Embryonic facial prominence (tissue), 1 donor: ENCODE results near the gene DLG2.
"Not testable (repeated sequence)": the region's sequence is repeated elsewhere in the genome, so short reads cannot be mapped to it uniquely, and the experiment has no call there.

Experiments
- DNase-seq: peaks from one replicate; pipeline ENCODE4 v3.0.0-alpha.2; 2016; ENCODE audit errors: extremely low spot score

DLG2 gene

DNA sequence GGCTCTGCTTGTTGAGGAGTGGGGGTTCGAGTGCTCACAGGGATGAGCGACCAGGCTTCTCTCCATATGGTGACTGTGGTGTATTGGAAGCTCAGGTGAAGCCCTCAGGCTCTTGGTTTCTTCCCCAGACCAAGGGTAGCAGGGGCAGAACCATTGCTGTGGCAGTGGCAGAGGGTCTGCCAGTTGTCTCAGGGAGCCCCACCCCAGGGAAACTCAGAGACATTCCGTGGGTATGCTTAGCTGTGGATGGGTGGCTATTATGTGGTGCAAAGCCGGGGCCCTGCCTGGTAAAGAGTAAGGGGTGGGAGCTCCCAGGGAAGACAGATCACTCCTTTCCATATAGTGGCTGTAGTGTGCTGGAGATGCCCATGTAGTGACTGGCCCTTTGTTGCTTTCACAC lies 167.8 kb downstream of the DLG2 start:
- no peak for DNase-seq

DNA sequence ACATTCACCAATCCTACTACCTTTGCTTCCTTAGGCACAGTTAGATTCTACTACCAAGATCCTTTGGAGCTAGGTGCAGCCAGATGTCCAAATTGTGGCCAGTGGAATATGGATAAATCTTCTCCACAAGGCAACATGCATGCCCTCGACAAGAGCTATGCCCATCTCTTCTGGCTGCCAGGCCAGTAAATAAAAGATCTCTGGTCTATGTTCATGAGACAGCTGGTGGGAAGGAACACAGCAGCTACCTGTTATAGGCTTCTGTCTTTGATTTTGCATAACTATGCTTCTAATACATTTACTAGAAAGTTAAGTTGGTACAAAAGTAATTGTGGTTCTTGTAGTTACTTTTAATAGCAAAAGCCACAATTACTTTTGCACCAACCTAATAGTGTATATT lies 182.7 kb downstream of the DLG2 start:
- DNase-seq, result no peak

DNA sequence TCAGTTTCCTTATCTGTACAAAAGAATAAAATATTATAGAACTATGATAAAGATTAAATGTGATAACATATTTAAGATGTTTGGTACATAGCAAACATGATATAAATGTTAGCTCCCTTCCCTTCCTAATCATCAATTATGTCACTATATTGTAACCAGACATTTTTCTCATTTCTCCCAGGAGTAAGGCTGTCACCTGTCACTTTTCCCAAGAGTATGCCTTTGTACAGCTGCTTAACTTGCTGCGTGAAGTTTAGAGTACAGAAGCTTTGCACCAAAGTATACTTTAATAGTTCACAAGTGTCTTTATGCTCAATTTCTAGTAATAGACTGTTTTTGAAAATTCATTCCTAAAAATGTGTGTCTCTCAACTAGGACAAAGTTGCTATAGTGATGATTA lies 186.9 kb downstream of the DLG2 start:
- no peak for DNase-seq

DNA sequence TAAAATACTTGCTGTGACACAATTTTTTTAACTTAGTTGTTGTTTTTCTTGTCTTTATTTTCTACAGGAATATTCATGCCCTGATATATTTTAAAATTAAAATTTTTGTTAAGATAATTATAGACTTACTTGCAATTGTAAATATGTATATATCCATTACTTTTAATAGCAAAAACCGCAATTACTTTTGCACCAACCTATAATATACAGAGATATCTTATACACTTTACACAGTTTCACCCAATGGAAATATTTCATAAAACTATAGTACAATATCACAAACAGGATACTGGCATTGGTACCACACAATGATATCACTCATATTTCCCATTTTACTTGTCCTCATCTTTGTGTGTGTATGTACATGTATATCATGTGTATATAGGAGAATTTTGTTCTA lies 188.8 kb downstream of the DLG2 start:
- no peak for DNase-seq

DNA sequence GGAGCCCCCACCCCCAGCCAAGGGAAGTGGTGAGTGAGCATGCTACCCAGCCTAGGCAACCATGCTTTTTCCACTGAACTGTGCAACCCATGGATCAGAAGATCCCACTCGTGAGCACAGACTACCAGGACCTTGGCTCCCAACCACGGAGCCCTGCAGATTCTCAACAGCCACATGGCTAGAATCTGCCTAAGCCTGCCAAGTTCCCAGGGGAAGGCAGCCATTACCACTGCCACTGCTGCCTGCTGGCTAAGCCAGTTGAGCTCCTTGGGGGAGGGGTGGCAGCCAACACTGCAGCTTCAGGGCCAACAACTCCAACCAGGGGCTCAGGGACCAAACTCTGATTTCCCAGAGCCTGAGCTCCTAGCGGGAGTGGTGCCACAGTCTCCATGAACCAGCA lies 195.8 kb downstream of the DLG2 start:
- DNase-seq, result no peak

DNA sequence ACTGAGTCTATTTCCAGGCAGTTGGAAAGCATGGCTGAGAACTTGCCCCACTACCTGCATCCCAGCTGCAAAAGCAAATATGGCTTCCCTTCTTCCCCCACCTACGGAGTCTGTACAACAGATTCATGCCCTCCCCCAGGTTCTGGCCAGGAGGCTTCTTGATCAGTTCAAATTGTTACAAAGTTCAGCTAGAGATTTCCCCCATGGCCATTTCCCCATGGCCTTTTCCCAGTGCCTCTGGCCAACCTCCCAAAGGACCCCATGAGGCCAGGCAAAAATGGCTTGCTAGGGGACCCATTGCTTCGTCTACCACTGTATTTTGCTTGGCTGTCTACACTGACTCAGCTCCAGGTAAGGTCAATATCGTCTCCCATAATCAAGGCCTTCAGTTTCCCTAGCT lies 203.3 kb downstream of the DLG2 start:
- DNase-seq, result no peak

DNA sequence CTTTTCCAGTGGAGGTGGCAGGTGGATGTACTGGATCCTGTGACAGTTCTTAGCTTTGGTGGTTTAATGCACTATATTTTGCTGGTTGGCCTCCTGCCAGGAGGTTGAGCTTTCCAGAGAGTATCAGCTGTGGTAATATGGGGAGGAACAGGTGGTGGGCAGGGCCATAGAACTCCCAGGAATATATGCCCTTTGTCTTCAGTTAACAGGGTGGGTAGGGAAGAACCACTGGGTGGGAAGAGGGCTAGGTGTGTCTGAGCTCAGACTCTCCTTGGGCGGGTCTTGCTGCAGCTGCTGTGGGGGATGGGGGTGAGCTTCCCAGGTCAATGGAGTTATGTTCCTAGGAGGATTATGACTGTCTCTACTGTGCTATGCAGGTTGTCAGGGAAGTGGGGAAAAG lies 203.8 kb downstream of the DLG2 start:
- no peak for DNase-seq

DNA sequence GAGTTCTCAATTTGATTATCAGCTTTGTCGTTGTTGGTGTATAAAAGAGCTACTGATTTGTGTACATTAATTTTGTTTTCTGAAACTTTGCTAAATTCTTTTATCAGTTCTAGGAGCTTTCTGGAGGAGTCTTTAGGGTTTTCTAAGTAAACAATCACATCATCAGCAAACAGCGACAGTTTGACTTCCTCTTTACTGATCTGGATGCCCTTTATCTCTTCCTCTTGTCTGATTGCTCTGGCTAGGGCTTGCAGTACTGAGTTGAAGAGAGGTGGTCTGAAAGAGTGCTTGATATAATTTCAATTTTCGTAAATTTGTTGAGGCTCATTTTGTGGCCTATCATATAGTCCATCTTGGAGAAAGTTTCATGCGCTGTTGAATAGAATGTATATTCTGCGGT lies 213.0 kb downstream of the DLG2 start:
- DNase-seq, result no peak

DNA sequence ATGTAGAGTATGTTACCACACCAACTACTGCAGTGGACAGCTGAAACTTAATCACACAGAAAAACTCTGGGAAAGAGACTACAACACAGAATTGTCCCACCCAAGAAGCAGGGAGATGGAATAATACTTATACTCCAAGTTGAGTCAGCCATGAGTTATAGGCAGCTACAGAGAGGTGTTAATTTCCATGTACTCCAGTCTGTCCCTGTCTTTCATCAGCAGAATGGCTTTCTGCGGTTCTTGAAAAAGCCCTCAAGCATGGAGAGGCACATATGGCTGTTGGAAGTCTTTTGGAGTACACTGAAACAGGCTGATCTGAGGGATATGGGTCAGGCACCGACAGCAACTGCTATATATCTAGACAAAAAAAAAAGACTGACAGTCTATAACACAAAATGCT lies 219.5 kb downstream of the DLG2 start:
- no peak for DNase-seq

DNA sequence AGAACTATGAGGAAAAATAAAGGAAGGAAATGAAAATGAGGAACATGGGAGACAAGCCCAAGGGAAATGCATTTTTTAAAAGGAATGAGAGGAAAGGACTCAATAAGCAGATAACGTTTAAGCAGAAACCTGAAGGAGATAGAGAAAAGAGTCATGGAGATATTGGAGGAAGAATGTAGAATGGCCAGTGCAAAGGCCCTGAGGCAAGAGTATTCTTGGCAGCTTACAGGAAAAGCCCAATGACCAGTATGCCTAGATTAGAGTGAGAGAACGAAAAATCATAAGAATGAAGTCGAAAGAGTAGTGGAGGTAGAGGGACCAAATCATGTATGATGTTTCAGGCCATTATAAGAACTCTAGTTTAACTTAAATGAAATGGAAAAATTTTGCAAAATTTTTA lies 220.3 kb downstream of the DLG2 start:
- no peak for DNase-seq

DNA sequence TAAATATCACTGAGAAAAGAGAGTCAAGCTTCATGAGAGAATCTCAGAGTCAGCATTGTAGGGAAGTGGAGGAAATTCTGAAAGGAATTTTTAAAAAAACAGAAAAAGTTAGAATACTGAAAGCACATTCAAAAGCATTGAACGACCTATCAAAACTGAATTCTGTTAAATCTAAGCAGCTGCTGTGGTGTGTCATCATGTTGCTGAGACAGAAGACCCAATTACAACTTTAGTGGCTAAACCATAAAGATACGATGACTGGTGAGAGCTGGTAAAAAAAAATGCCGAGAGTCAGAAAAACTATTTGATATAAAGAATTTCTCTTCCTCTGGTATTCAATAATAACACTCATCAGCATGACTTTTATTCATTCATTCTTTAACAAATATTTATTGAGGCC lies 220.8 kb downstream of the DLG2 start:
- no peak for DNase-seq

DNA sequence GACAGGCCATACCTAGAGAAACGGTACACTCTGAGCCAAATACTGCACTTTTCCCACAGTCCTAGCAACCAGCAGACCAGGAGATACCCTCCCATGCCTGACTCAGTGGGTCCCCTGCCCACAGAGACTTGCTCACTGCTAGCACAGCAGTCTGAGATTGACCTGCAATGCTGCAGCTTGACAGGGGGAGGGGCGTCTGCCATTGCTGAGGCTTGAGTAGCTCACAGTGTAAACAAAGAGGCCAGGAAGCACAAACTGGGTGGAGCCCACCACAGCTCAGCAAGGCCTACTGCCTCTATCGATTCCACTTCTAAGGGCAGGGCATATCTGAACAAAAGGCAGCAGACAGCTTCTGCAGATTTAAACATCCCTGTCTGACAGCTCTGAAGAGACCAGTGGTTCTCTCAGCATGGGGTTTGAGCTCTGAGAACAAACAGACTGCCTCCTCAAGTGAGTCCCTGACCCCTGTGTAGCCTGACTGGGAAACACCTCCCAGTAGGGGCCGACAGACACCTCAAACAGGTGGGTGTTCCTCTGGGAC lies 231.6 kb downstream of the DLG2 start:
- not testable (repeated sequence) for DNase-seq

DNA sequence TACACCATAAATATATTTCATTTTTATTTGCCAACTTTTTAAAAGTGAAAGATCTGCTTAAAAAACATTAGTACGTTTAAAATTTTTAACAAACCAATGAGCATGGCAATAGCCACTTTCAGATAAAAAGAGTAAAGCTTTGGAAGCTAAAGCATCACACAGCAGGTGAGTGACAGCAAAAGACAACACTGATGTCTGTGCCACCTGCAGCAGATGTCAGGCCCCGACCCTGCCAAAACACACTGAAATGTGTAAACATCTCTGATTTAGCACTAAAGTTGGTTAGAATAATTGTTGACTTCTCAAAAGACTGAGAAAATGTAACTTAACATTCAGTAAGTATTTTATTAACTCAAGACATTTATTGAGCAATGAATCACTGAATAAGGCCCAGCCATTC lies 232.9 kb downstream of the DLG2 start:
- no peak for DNase-seq

DNA sequence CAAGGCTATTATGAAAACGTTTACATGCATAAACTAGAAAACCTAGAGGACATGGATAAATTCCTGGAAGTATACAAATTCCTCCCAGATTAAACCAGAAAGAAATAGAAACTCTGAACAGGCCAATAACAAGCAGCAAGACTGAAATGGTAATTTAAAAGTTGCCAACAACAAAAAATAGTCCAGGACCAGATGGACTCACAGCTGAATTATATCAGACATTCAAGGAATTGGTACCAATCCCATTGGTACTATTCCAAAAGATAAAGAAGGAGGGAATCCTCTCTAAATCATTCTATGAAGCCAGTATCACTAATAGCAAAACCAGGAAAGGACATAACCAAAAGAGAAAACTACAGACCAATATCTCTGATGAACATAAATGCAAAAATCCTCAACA lies 236.0 kb downstream of the DLG2 start:
- DNase-seq, result no peak

DNA sequence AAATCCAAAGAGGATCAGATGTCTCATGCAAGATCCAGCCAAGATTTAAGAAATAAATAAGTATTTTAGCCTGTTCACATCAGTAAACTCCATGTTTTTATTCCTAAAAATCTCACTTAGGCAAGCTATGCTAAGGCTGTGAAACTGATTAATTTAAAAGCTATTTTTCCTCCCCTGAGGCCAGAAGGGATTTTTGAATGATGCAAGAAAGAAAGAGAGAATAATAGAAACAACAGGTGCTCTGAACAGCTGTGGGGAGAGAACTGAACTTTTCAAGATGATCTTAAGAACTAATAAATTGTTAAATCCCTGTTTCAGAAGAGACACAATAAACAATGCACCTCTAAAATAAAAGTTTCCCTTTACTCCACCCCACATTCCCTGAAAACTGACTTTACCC lies 241.6 kb downstream of the DLG2 start:
- no peak for DNase-seq

DNA sequence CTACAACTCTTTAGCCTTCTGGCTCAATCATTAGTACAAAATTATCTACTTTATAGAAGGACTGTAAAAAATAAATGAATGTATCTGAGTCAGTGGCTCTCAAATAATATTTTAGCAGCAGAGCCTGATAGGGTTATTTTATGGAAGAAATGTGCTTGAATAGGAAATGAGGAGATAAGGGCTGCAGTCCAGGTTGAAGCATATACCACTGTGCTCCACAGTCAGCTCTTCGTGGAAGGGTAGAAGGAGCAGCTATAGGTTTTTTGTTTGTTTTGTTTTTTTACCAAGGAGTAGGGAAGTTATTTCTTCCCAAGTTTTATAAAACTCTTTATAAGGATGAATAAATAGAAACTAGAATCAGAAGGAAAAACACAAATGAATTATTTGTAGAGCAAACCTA lies 242.0 kb downstream of the DLG2 start:
- DNase-seq, result no peak

DNA sequence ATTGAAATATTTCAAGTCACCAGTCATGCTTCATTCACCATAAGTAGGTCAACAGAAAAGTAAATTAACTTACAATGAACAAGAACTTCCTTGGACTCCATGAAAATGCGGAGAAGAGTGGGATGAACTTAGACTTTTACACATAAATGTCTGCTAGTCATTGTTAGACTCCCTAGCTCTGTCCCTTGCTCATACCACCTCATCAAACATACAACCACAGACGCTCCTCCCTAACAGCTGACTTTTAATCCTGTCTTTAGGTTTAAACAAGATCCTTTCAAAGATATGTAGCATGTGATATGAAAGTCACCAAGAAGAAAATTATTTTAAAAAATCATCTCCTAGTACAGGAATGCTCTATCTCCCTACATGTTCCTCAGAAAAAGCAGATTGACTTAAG lies 248.1 kb downstream of the DLG2 start:
- no peak for DNase-seq

DNA sequence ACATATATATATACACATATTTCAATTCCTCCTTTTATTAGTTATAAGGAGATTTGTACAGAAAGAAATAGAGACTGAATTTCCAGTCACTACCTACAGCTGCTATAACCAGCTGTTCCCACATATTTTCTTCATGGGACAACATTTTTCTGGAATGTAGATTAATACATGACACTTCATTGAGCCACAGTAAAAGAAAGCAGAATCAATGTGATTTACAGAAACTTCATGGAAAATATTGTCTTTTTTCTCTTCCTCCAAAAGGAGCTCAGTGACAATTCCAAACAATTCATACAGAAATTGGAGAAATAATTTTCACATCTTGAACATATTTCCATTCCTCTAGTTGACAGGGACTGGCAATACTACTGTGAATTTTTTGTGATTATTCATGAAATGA lies 249.2 kb downstream of the DLG2 start:
- no peak for DNase-seq

DNA sequence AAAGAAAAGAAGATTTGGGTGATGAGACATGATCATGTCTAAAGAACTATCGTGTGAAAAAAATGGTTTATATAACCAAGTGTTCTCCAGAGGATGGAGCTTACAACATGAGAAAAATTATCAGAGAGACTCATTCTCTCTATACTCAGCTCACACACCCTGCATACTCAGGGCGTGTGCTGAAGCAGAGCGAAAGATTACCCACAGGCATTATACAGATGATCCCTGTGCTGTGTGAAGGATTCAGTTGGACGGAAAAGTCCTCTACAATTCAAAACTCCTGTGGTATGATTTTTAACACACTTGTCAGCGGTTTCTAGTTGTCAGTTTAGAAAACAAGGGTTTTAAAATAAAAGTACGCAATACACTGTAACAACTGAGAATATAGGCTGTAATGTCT lies 267.3 kb downstream of the DLG2 start:
- DNase-seq, result no peak

DNA sequence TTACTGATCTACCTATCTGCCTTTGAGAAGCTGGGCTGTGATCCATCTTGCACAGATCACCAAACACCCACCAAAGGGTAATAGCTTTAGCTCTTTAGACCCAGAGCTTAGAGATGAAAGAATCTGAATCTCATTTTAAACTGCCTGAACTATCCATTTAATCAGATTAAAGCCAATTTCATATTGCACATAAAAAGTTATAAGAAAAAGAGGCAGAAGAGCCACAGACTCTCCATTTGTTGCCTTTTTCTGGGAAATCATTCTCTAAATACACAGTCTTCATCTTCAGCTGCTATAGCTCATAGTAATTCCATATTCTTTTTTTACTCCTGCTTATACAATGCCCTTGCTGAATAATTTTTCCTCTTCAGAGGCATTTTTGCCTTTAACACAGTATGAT lies 271.2 kb downstream of the DLG2 start:
- no peak for DNase-seq

DNA sequence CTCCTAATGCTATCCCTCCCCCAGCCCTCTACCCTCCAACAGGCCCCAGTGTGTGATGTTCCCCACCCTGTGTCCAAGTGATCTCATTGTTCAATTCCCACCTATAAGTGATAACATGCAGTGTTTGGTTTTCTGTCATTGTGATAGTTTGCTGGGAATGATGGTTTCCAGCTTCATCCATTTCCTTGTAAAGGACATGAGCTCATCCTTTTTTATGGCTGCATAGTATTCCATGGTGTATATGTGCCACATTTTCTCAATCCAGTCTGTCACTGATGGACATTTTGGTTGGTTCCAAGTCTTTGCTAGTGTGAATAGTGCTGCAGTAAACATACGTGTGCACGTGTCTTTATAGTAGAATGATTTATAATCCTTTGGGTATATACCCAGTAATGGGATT lies 277.6 kb downstream of the DLG2 start:
- DNase-seq, result not testable (repeated sequence)

DNA sequence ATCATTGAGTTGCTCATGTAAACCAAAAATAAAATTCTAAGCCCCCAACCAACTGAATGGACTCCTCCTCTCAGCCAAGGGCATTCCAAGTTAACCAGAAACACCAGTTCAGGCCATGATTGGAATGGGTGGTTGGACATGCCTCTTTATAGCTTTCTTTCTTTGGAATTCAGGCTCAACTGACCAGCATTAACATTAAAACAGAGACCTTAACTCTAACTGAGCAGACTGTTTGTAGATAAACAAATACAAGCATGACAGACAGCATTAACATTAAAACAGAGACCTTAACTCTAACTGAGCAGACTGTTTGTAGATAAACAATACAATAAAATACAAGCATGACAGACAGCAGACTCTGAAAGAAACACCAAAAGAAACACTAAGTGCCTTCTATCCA lies 278.2 kb downstream of the DLG2 start:
- no peak for DNase-seq

DNA sequence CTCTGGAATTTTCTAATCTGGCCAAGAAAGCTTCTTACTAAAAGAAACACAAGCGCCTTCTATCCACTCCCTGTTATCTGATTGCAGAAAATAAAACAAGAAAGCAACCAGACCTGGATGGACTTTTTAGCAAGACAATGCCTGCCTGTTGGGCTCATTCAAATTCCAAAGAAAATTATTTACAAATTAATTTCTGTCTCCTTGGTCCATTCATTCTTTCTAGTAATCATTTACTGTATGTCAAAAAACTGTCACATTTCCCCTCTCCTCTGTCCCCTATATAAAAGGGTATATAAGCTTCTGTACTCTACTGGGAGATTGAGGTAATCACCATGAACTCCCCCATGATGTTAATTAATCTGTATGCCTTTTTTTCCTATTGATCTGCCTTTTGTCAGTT lies 279.9 kb downstream of the DLG2 start:
- no peak for DNase-seq

DNA sequence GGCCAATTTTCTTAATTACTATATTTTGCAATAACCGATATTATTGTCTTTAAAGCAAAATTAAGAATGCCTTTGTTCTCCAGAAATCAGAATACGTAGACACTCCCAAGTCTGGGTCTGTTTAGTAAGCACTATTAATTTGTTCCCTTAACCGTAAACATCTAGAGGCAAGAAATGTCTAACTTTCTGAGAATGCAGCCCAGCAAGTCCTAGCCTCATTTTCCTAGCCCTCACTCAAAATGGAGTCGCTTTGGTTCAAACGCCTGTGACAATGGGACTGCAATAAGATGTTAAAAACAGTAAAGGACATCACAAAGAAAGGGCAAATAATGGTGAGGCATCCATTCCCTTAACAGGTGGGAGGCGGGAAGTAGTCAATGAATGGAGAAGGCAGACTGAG lies 280.7 kb downstream of the DLG2 start:
- no peak for DNase-seq

DNA sequence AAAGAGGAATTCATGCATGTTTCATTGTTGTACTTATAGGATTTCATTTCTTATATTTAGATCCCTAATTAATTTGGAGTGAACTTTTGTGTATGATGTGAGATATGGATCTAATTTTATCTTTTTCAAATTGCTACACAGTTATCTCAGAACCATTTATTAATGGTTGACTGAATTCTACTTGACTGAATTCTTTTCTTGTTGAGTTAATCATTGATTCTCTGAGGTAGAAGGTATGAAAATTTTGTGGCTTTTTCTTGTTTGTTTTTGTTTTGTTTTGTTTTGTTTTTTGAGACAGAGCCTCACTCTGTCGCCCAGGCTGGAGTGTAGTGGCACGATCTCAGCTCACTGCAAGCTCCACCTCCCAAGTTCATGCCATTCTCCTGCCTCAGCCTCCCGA lies 286.3 kb downstream of the DLG2 start:
- DNase-seq, result not testable (repeated sequence)
